Measurements from ENCODE around the gene FLACC1.

The FLACC1 gene

DNA sequence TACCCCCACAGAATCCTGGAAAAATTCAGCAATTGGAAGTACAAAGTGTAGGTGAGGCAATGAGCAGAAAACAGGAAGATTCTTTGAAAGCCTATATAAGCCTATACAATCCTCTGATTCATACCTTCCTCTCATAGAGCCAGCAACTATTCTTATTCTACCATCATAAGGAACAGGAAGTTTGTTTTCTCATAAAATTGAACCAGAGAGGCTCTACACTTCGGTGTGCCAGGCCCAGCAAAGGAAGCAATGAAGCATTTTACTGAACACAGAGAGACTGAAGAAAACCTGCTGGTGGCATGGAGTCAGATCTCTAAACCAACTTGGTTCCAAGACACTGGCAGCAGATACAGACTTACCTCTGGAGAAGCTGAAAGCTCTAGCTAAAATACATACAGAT lies 78.1 kb downstream of the FLACC1 start:
- no peak for DNase-seq (ENCODE audit: low read depth in 3 of 3, low spot score in 1 of 3)

DNA sequence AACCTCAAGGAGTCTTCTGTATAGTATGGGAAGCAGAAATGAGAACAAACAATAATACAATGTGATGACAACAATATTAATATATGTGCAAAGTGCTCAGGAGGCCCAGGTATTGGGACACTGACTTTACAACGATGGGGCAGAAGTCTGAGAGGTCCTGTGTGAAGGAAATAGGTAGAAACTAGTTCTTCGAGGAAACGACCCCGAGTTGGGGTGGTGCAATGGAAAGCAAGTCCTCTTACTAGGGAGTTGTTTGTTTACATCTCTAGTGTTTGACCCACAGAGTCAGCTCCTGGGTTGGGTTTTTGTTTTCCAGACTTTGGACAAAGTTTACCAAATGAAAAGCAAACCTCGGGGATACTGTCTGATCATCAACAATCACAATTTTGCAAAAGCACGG lies 80.6 kb downstream of the FLACC1 start:
- no peak for DNase-seq (ENCODE audit: low read depth in 3 of 3, low spot score in 1 of 3)

DNA sequence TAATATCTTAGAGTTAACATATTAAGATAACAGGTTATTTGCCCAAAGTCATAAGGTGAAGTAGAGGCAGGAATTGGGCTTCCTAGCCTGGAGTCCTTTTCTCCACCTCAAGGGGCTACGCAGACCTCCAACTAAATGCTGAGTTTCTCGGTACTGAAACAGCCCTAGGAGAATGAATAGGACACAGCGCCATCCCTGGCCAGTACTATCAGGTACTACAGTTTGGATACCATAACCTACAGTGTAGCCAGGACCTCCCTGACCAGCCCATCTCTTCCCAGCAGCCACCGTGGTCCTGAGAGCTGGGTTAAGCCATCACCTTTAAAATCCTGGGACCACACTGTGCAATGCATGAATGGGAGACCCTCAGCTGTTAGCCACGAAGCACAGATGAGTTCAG lies 81.2 kb downstream of the FLACC1 start:
- DNase-seq (ENCODE audit: low read depth in 3 of 3, low spot score in 1 of 3), result no peak

DNA sequence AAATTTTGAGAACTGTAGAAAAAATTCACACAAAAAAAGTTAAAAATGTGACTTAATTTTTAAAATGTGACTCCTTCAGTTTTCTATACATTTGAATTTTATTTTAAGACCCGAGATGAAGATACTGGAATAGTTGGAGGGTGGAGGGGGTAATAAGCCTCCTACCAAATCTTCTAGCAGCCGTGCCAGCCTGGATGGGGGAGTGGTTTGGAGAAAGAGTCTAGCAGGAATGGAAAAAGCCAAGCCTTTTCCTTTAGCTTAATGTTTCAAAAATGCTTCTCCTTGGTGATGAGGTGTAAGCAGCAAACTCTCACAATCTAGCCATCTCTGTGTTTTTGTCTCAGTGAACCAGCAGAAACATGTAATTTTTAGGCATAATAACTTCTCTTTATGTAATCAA lies 82.1 kb downstream of the FLACC1 start:
- no peak for DNase-seq (ENCODE audit: low read depth in 3 of 3, low spot score in 1 of 3)

- no peak for DNase-seq (ENCODE audit: low read depth in 3 of 3, low spot score in 1 of 3)
These were observed 83.7 kb downstream of the FLACC1 start for GRCh38 chr2:201273330-201273983.

DNA sequence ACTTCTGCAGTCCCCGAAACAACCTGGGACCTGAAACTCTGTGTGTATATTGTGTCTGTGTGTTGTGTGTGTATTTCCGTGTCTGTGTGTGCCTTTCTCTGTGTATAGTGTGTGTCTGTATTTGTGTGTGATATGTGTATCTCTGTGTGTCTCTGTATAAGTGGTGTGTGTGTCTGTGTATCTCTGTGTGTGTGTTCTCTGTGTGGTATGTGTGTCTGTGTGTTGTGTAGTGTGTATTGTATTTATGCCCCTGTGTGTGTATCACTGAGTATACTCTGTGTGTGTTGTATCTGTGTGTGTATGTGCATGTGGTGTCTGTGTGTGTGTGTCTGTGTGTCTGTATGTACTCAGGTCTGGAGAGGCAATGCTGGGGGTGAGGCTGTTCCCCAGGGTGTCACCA lies 85.2 kb downstream of the FLACC1 start:
- DNase-seq (ENCODE audit: low read depth in 3 of 3, low spot score in 1 of 3), result no peak

- no peak for DNase-seq (ENCODE audit: low read depth in 3 of 3, low spot score in 1 of 3)
These were observed 86.7 kb downstream of the FLACC1 start for GRCh38 chr2:201270293-201271001.

DNA sequence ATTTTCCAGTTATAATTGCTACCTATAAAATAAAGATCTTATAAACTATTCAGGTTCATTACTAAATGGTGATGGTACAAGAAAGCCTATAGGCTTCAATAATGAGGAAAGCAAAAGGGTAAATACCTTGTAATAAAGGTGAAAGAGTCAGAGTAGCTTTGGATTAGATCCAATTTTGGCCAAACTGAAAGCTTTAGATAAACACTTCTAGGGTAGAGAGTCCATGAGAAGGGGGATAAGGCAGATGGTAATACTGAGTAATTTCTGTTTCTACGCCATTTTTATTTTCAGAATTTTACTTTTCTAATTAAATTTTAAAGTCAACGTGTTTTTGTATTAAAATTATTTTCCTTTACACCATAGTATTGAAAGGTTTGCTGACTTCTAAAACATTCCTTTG lies 87.4 kb downstream of the FLACC1 start:
- no peak for DNase-seq (ENCODE audit: low read depth in 3 of 3, low spot score in 1 of 3)

- DNase-seq (ENCODE audit: low read depth in 3 of 3, low spot score in 1 of 3), result no peak
These were observed 89.7 kb downstream of the FLACC1 start for GRCh38 chr2:201267278-201268030.

- no peak for DNase-seq (ENCODE audit: low read depth in 3 of 3, low spot score in 1 of 3)
These were observed 90.5 kb downstream of the FLACC1 start for GRCh38 chr2:201266629-201267028.

DNA sequence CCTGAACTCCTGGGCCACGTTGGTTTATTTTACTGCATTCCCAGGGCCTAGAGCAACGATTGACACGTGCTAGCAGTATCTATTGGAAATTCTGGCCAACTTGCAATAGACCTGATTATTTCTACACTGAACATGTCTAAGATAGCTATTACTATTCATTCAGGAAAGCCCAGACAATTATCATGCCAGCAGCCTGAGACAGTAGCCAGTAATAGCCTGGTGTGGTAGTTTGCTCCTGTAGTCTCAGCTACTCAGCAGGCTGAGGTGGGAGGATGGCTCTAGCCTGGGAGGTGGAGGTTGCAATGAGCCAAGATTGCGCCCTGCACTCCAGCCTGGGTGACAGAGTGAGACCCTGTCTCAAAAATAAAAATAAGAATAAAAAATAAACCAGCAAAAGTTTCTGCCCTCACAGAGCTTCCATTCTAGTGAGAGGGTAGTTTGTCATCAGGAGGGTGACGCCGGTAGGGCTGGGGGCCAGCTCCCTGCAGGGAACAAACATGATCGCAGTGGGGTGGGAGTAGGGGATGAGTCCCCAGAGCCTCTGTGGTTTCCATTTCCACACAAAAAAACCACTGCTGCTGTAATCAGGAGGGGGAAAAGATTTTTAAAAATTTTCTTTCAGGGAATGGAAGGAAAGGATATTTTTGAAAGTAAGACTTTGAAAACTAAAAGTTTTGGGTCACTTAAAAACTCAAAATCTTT lies 92.5 kb downstream of the FLACC1 start:
- no peak for DNase-seq (ENCODE audit: low read depth in 3 of 3, low spot score in 1 of 3)

- DNase-seq (ENCODE audit: low read depth in 3 of 3, low spot score in 1 of 3), result no peak
These were observed 93.4 kb downstream of the FLACC1 start for GRCh38 chr2:201263779-201264178.

DNA sequence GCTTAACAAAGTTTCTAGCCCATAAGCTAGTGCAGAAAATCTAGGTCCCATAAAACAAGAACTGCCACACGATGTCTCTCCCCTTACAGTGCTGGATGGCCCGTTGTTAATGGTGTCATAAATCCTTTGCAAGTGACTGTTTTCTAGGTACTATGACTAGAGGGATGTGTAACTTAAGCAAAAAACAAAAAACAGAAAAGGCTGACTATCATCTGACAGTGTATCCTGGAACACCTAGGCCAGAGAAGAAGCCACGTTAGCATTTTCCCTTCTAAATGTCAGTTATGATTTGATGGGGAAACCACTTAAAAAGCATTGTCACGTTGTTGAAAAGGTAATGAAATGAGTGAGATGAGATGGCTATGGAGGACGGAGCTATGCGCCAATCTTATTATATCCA lies 94.4 kb downstream of the FLACC1 start:
- no peak for DNase-seq (ENCODE audit: low read depth in 3 of 3, low spot score in 1 of 3)

- DNase-seq (ENCODE audit: low read depth in 3 of 3, low spot score in 1 of 3), result no peak
These were observed 95.2 kb downstream of the FLACC1 start for GRCh38 chr2:201261906-201262305.

DNA sequence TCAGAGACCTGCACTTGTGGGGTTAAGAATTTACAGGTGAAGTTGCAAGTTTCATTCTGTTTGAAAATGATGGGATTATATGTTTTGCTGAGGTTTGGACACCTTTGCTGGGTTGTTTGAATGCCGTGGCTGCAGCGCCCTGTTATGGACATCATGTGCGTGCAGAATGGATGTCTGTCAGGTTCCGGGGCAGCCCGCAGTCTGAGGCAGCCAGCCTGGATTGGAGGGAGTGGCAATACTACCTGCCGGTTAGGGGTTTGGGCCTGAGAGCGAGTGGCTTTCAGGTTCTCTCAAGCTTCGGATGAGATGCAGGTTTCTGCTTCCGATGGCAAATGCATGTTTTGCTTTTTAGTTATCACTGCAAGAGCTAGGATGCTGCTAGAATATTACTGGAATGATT lies 95.7 kb downstream of the FLACC1 start:
- DNase-seq (ENCODE audit: low read depth in 3 of 3, low spot score in 1 of 3), result peak in 2 of 3 donors; percentile 13 to 35

DNA sequence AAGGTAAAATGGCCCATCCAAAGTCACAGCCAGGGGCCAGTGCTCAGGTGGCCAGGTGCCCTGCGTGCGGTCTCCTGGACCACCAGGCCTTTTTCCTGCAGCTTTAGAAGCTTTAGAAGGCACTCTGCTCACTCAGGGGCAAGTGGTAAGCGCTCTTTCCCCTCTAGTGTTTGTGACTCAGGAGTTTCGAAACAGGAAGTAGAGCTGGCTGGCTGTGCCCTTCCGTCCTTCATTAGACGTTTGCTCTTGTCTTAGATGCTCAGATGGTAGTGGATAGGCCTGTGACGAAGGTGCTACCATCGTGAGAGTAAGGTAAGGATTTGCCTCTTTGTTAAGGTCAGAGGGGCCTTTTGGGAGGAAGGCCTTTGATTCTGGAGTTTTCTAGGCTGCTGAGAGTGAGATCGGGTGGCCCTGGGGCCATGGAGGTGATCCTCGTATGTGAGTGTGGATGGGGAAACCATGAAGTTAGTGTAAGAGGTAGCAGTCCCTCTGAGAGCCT lies 96.8 kb downstream of the FLACC1 start, which contains the start of gene CASP8:
Gene CASP8 (plus strand): TSS at position 235 of the 499 bp plus-strand sequence. CDS start 5,951 bp downstream, outside the sequence.
- peak; percentile 18 to 44 (median 31) for DNase-seq (ENCODE audit: low read depth in 3 of 3, low spot score in 1 of 3)

DNA sequence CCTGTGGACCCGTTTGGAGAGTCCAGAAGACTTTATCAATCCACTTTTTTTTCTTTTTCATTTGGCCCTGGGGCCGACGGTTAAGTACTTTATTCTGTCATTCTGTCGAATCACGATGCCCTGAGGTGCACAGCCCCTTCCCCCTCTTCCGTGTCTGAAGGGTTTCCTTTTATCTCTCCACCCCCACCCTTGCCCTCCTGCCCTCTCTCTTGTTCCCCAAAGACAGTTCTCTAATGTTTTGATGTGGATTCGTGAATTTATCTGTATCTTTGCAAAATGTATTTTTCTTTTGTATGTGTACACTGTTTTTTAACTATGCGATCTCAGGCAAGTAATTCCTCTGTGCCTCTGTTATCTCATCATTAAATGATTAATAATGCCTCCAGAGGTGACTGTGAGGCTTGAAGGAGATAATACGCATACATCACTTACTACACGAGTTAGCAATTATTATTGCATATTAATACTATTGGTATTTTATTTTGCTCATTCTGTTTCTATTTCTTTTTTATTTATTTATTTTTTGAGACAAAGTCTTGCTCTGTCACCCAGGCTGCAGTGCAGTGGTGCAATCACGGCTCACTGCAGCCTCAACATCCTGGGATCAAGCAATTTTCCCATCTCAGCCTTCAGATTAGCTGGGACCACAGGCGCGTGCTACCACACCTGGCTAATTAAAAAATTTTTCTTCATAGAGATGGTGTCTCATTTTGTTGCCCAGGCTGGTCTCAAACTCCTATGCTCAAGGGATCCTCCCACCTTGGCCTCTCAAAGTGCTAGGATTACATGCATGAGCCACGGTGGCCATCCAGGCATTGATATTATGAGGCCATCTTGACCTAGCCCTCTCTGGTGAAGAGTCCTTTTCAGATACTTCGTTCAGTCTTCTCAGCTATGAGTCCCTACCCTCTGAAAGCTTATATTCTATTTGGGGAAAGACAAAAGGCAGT lies 98.2 kb downstream of the FLACC1 start:
- peak in 1 of 3 donors; percentile 15 for DNase-seq (ENCODE audit: low read depth in 3 of 3, low spot score in 1 of 3)

DNA sequence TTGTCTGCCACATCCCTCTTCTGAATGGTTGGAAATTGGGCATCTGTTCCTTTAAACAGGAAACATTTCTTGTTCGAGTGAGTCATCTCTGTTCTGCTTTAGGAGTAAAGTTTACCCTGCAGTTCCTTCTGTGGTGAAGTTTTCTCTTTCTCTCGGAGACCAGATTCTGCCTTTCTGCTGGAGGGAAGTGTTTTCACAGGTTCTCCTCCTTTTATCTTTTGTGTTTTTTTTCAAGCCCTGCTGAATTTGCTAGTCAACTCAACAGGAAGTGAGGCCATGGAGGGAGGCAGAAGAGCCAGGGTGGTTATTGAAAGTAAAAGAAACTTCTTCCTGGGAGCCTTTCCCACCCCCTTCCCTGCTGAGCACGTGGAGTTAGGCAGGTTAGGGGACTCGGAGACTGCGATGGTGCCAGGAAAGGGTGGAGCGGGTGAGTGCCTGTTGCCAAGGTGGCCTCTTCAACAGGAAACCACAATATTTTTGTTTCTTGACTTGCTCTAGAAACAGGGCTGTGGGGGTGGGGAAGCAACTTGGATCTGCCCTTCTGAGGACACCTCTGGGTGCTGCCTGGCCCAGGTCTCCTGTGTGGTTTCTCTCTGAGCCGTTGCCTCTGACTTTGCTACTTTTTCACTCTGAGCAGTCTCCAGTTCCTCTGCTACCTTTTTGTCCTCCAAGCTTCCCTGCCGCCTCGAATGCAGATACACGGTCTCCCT lies 99.0 kb downstream of the FLACC1 start:
- peak; percentile 56 to 88 (median 79) for DNase-seq (ENCODE audit: low read depth in 3 of 3, low spot score in 1 of 3)

DNA sequence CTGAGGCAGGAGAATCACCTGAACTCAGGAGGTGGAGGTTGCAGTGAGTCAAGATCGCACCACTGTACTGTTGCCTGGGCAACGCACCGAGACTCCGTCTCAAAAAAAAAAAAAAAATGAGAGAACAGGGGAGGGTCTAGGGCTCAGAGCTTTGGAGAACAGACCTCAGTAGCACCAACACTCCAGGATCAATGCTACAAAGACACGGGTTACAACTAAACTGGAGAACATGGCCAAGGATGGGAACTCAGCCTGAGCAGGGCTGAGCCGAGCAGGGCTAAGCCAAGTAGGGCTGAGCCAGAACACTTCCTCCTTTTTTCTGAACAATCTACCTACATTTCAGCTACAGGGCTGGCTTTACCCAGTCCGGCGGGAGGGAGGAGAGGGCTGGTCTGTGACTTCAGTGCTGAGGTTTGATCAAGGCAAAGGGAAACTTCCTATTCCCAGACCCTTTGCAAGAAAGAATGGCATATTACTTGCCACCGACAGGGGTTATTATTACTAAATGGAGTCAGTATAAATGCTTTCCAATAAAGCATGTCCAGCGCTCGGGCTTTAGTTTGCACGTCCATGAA lies 99.7 kb downstream of the FLACC1 start:
- no peak for DNase-seq (ENCODE audit: low read depth in 3 of 3, low spot score in 1 of 3)

All from stimulated activated CD4-positive, alpha-beta T cell treated with anti-CD3 and anti-CD28 coated beads, TNF-alpha, amount 100 ng/mL, for 1 hour (primary cell).